Loucy (cell line): Measurements from ENCODE around the gene APLF.
"Not testable (repeated sequence)": the region's sequence is repeated elsewhere in the genome, so short reads cannot be mapped to it uniquely, and the experiment has no call there.

ENCODE experiments used
- H2AFZ ChIP-seq: fragments of 200-600 bp; sonication (generic); 2 replicates; pipeline ENCODE4 v1.6.0; 2016; ENCODE audit warnings: antibody characterized with exemption, mild to moderate bottlenecking, low read length, moderate library complexity
- H3F3A ChIP-seq: fragments of 200-600 bp; 2 replicates; pipeline ENCODE4 v1.6.0; 2016; ENCODE audit warnings: antibody characterized with exemption, low read depth, mild to moderate bottlenecking
- H3K27me3 ChIP-seq: fragments of 200-600 bp; sonication (generic); 2 replicates; pipeline ENCODE4 v1.6.1; 2014; ENCODE audit warnings: low read length, mild to moderate bottlenecking; ENCODE audit not compliant: insufficient read depth, poor library complexity, severe bottlenecking
- H3K36me3 ChIP-seq: fragments of 200-600 bp; sonication (generic); 2 replicates; pipeline ENCODE4 v1.6.1; 2016; ENCODE audit warnings: low read length; ENCODE audit not compliant: insufficient read depth
- H3K4me1 ChIP-seq: fragments of 200-600 bp; sonication (generic); 2 replicates; pipeline ENCODE4 v1.5.1; 2014; ENCODE audit warnings: low read length, mild to moderate bottlenecking; ENCODE audit not compliant: insufficient read depth, poor library complexity, severe bottlenecking
- H3K4me2 ChIP-seq: fragments of 200-600 bp; sonication (generic); 2 replicates; pipeline ENCODE4 v1.6.0; 2014; ENCODE audit warnings: antibody characterized with exemption, low read length, low read depth, mild to moderate bottlenecking; ENCODE audit not compliant: poor library complexity, severe bottlenecking
- H3K4me3 ChIP-seq: fragments of 200-600 bp; sonication (generic); 2 replicates; pipeline ENCODE4 v1.5.1; 2014; ENCODE audit warnings: low read length, mild to moderate bottlenecking, mixed read lengths; ENCODE audit not compliant: poor library complexity, severe bottlenecking
- H3K79me2 ChIP-seq: fragments of 200-600 bp; sonication (generic); 2 replicates; pipeline ENCODE4 v1.6.1; 2014; ENCODE audit warnings: low read length; ENCODE audit not compliant: insufficient read depth
- H3K9ac ChIP-seq: fragments of 200-600 bp; sonication (generic); 2 replicates; pipeline ENCODE4 v1.6.0; 2014; ENCODE audit warnings: mild to moderate bottlenecking, low read depth, low read length, moderate library complexity; ENCODE audit not compliant: poor library complexity, severe bottlenecking
- H3K9me2 ChIP-seq: fragments of 200-600 bp; sonication (generic); replicated peaks from 2 replicates; pipeline ENCODE4 v1.6.1; 2016; ENCODE audit warnings: low read depth, low read length, mixed read lengths
- H3K9me3 ChIP-seq: fragments of 200-600 bp; sonication (generic); 2 replicates; pipeline ENCODE4 v1.6.1; 2014; ENCODE audit warnings: mild to moderate bottlenecking, antibody characterized with exemption, low read length, low read depth; ENCODE audit not compliant: insufficient read depth
- H4K20me1 ChIP-seq: fragments of 200-600 bp; sonication (generic); 2 replicates; pipeline ENCODE4 v1.6.0; 2014; ENCODE audit warnings: antibody characterized with exemption, low read length, mild to moderate bottlenecking; ENCODE audit not compliant: insufficient read depth, poor library complexity, severe bottlenecking
- EZH2phosphoT487 ChIP-seq: fragments of 200-600 bp; IDR thresholded peaks from 2 replicates; pipeline ENCODE4 v1.6.1; 2018; ENCODE audit warnings: antibody characterized with exemption, mild to moderate bottlenecking, moderate library complexity, borderline replicate concordance
- TF ChIP-seq, protein P1 (sequence below): fragments of 200-600 bp; sonication (generic); conservative IDR thresholded peaks from 2 replicates; pipeline ENCODE4 v1.5.1; 2014; ENCODE audit warnings: mild to moderate bottlenecking, antibody characterized with exemption, low read length

APLF gene

GRCh38 chr2:68544811-68545210, 77.4 kb downstream of the APLF start:
- Histone ChIP-seq H3F3A (no peaks in the 10 kb centered on the region), H2AFZ (no peak overlapping the region), H3K4me2 (no peak overlapping the region), H3K9ac (no peak overlapping the region), H3K4me3 (no peak overlapping the region), H3K27me3 (no peaks in the 10 kb centered on the region), H3K9me2 (no peaks in the 10 kb centered on the region), H3K36me3 (no peaks in the 10 kb centered on the region), H3K9me3 (0 out of 2 replicates have a peak, but pooled peaks cover 2% of the 10 kb centered on the region), H3K4me1 (no peaks in the 10 kb centered on the region), H3K79me2 (no peaks in the 10 kb centered on the region), H4K20me1 (no peaks in the 10 kb centered on the region)
- TF ChIP-seq EZH2phosphoT487 = no peak
- TF ChIP-seq, protein P1, sequence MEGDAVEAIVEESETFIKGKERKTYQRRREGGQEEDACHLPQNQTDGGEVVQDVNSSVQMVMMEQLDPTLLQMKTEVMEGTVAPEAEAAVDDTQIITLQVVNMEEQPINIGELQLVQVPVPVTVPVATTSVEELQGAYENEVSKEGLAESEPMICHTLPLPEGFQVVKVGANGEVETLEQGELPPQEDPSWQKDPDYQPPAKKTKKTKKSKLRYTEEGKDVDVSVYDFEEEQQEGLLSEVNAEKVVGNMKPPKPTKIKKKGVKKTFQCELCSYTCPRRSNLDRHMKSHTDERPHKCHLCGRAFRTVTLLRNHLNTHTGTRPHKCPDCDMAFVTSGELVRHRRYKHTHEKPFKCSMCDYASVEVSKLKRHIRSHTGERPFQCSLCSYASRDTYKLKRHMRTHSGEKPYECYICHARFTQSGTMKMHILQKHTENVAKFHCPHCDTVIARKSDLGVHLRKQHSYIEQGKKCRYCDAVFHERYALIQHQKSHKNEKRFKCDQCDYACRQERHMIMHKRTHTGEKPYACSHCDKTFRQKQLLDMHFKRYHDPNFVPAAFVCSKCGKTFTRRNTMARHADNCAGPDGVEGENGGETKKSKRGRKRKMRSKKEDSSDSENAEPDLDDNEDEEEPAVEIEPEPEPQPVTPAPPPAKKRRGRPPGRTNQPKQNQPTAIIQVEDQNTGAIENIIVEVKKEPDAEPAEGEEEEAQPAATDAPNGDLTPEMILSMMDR = no peak

DNA sequence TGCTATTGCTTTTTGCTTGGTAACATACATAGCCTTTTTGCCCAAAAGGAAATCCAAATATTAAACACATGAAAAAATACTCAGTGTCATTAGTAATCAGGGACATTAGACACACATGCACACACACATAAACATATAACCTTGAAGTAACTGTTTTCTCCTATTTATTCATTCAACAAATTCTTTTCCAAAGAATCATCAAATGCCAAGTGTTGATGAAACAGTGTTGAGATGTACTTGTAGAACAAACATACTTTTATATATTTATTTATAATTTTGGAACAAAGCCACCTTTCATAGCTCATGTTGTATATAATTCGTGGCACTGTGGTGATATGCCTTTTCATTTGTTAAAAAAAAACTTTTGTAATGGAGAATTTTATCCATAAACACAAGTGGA, 81.0 kb downstream of the APLF start:
- TF ChIP-seq, protein P1 = no peak
- TF ChIP-seq EZH2phosphoT487 = no peak
- no peaks in the 10 kb centered on the region for H3K36me3 ChIP-seq
- H4K20me1 ChIP-seq = no peaks in the 10 kb centered on the region
- H3K27me3 ChIP-seq = no peaks in the 10 kb centered on the region
- no peak overlapping the region for H3K4me2 ChIP-seq
- H3K9ac ChIP-seq = no peak overlapping the region
- no peaks in the 10 kb centered on the region for H3F3A ChIP-seq
- H3K4me1 ChIP-seq = no peaks in the 10 kb centered on the region
- H3K4me3 ChIP-seq = no peak overlapping the region
- H3K9me2 ChIP-seq = no peaks in the 10 kb centered on the region
- H3K9me3 ChIP-seq = no peaks in the 10 kb centered on the region
- no peak overlapping the region for H2AFZ ChIP-seq
- no peaks in the 10 kb centered on the region for H3K79me2 ChIP-seq

DNA sequence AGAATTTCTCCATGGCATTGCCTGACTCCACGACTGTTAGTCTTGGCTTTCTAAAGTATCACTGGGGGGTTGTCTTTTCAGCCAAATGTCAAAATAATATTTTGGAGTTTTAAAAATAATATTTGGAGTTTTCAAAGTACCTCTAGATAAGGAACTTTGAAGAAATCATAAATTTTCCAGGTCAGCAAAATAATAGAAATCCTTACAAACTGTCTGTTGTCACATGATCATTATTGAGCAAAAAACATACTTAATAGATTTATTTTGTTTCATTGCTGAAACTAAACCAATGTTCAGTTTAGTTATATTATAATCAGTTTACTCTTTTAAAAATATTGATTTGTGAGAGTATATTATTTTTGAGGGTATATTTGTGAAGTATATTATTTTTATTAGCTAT, 85.7 kb downstream of the APLF start:
- Histone ChIP-seq H3K9ac (no peak overlapping the region), H3K9me3 (no peaks in the 10 kb centered on the region), H4K20me1 (no peaks in the 10 kb centered on the region), H3K4me2 (no peak overlapping the region), H3K4me3 (no peak overlapping the region), H3K4me1 (no peaks in the 10 kb centered on the region), H3K27me3 (no peaks in the 10 kb centered on the region), H2AFZ (no peak overlapping the region), H3K79me2 (no peaks in the 10 kb centered on the region), H3F3A (no peaks in the 10 kb centered on the region), H3K9me2 (no peaks in the 10 kb centered on the region), H3K36me3 (no peaks in the 10 kb centered on the region)
- no peak for TF ChIP-seq EZH2phosphoT487
- TF ChIP-seq, protein P1 = no peak

DNA sequence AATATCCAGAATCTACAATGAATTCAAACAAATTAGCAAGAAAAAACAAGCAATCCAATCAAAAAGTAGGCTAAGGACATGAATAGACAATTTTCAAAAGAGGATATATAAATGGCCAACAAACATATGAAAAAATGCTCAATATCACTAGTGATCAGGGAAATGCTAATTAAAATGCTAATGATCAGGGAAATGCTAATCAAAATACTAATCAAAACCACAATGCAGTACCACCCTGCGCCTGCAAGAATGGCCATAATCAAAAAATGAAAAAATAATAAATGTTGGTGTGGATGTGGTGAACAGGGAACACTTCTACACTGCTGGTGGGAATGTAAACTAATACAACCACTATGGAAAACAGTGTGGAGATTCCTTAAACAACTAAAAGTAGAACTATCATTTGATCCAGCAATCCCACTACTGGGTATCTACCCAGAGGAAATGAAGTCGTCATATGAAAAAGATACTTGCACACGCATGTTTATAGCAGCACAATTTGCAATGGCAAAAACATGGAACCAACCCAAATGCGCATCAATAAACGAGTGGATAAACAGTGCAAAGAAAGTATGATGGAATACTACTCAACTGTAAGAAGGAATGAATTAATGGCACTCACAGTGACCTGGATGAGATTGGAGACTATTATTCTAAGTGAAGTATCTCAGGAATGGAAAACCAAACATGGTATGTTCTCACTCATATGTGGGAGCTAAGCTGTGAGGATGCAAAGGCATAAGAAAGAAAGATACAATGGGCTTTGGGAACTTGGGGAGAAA, 88.2 kb downstream of the APLF start:
- not testable (repeated sequence) for H3K4me3 ChIP-seq, H3K4me1 ChIP-seq

More for the DNA sequence above, 88.2 kb downstream of the APLF start:
- H3K9me2 ChIP-seq, H3K9ac ChIP-seq, H2AFZ ChIP-seq, H3K9me3 ChIP-seq, H3K36me3 ChIP-seq, H3K4me2 ChIP-seq, H3F3A ChIP-seq, H4K20me1 ChIP-seq, H3K79me2 ChIP-seq: not testable (repeated sequence)
- peaks cover 24% of the 10 kb centered on the region for H3K27me3 ChIP-seq
